HG03097 (cell line): ENCODE measurements around the gene WDFY2.

ENCODE experiments used
- ATAC-seq: cut with Tn5 transposase; IDR thresholded peaks from one replicate; pipeline ENCODE4 v1.9.1; 2021; ENCODE audit not compliant: unreplicated experiment, low FRiP score

Gene WDFY2

GRCh38 chr13:51763486-51763885 is 179.2 kb downstream of the WDFY2 start:
- no peak for ATAC-seq

- peak; percentile 58 for ATAC-seq
Observed at GRCh38 chr13:51764184-51765141, 180.2 kb downstream of the WDFY2 start.

DNA sequence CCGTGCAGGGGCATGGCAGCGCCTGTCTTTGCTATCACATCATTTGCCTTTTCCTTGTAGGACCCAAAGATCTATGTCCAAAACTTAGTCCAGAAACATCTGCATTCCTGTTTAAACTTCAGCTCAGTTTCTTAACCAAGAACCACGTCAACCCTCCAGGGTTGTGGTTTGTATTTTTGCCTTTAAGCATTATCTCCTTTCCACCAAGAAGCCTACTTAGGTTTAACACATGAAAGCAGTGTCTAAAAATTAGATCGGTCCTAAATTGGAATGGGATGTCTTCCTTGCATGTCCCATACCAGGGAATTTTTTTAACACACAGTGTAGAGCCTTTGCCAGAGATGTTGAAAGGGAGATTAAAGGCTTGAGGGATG is 180.9 kb downstream of the WDFY2 start:
- ATAC-seq = no peak

- no peak for ATAC-seq
Observed at GRCh38 chr13:51767100-51767499, 182.8 kb downstream of the WDFY2 start.

DNA sequence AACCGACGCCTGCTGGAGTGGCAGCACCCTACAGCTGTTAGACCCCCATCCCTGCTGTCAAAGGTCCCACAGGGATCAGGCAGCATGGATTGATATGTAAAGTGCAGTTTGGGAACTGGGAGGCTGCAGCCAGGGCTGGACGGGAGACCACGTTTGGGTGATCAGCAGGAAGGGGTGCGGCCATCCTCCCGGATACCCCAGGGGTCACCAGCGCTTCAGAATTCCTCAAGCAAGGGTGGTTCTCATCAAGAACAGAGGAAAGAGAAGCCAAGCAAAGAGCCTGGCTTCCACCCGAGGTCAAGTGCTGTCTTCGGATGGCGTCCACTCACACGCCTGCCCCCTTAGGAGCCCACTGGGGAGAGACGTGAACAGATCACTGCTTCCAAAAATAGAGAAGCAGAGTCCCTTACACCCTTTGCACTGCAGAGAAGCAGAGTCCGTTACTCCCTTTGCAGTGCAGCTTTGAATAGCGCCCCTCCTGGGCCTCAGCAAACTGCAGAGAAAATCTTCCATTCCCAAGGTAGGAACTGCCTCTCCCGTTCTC is 184.2 kb downstream of the WDFY2 start:
- no peak for ATAC-seq

DNA sequence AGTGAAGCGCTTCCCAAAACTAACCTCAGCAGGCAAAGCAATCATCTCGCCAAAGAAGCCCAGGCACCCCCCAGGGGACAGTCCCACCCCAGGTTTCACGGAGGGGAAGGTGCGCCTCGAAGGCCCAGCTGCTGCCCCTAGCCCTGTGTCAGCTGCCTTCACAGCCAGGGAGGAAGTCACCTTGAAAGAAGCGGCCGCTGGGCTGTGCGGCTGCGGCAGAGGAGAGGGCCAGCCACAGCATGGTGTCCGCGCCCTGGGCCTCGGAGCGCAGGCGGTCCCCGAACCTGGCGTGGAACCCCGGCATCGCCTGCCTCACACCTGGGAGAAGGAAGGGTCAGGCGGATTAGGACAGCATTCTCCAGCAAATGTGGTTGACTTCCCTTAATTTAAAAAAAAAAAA is 184.7 kb downstream of the WDFY2 start:
- ATAC-seq = no peak

DNA sequence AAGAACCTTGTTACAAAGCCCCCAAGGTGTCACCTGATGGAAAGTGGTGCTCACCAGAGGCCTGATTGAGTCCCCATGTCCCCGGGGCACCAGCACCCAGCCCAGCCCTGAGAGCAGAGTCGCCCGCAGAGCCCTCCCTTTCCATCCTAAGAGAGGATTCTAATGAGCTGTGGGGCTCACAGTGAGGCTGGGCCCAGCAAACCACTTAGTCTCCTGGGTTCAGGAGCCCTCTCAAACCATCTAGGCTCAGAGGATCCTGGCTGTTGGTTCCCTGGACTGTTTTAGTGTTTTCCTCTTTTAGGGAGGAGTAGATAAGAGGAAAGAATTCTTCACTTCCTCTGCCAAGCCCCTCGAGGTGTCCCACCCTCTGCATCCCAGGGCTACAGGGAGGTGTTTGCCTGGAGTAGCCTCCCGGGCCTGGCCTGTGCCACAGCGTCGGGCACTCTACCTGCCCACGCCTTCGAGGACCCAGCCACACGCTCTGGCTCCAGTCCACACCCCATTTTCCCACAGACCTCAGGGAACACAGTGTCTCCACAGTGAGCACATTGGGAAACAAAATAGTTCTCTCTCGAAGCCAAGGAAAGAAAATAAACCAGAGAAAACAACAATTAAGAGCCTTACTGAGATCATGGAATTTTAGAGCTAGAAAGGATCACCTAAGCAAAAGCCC is 185.3 kb downstream of the WDFY2 start:
- ATAC-seq = no peak

DNA sequence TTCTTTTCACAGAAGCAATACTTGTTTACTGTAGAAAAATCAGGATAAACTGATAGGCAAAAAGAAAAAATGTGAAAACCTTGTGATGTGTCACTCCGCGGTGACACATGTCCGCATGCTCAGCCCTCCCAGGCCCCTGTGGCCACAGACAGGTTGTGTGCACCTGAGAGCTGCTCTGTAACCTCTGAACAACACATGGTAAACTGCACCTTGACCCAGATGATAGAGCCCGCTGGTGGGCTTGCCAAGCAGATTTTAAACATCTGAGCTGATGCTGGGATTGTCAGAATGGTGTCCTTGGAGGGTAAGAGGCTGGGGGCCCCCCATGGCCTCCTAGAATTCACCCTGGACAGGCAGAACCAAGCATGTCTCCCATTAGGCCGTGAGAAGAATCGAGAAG is 185.9 kb downstream of the WDFY2 start:
- no peak for ATAC-seq

DNA sequence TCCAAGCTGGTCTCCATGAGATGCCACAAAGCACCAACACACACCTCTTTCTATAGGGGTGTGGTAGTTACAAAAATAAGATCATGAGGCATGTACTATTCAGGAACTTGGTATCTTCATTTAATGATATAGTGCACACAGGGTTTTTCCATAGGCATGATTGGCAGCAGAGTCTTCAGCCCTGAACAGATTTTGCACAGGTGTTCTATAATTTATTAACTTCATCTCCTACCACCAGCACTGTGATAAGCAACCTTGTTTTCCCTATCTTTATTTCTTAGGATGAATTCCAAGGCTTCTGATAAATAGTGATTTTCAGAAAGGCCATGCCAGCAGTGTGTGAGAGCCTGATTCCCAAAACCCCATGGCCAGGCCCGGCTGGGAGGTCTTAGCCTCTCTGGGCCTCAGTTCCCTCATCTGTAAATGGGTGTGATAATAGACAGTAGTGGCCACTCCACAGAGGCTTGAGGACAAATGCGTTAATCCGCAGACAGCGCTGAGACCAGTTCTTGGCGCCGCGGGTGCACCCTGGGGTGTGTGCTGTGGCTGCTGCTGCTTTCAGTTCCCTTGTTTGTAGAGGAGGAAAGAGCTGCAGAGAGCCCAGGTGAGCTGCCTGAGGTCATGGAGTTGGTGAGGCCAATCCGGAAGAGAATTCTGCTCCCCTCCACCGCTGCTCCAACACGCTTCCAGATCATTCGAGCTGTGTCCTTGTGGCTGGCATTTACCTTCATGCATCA is 186.6 kb downstream of the WDFY2 start:
- no peak for ATAC-seq

- no peak for ATAC-seq
Observed at GRCh38 chr13:51771418-51772104, 187.3 kb downstream of the WDFY2 start.

DNA sequence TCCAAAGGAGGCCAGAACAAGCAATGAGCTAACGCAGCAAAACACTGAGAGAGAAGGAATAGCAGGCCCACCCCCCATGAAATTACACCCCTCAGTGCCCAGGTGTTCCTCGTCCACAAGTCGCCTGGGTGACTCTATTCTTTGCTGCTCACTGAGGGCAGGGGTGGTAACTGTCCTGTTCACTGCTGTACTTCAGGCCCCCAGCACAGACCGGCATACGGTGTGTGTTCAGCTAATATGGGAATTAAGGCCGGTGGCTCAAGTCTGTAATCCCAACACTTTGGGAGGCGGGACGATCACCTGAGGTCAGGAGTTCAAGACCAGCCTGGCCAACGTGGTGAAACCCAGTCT is 187.8 kb downstream of the WDFY2 start:
- ATAC-seq = no peak

GRCh38 chr13:51772781-51773180 is 188.5 kb downstream of the WDFY2 start:
- no peak for ATAC-seq

DNA sequence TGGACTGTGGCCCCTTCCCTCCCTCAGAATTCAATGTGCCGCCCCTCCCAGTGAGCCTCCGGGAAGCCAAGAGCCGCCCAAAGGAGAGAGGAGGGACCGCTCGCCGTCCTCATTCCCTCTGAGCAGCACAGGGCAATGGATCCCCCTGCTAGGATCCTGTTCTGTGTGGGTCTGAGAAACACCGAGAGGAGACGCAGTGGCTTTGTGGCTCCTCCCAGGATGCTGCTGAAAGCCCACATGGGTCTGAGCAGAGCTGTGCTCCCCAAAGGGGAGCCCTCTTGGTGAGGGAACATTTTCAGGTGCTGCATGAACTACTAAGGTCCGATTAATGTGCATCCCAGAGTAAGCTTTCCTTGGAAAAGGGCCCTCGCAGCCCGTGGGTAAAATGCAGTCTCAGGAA is 189.3 kb downstream of the WDFY2 start:
- no peak for ATAC-seq

GRCh38 chr13:51776179-51776578 is 191.9 kb downstream of the WDFY2 start:
- no peak for ATAC-seq

DNA sequence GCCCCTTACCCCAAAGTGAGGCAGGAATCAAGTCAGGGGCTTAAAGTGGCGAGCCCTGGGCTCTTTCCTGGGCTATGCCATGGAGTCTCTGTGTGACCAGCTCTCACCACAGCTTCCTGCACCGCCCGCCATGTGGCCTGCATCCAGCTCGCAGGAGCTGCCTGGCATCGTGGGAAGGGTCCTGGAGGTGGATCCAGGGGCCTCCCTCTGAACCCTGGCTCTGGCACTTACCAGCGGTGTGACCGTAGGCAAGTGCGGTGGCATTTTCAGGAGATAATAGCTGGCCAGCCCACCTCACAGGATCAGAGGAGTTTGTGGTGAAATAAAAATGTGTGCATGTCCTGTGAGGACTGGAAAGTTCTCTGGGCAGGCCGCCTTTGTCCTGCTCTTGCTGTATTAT is 193.7 kb downstream of the WDFY2 start:
- ATAC-seq = no peak

DNA sequence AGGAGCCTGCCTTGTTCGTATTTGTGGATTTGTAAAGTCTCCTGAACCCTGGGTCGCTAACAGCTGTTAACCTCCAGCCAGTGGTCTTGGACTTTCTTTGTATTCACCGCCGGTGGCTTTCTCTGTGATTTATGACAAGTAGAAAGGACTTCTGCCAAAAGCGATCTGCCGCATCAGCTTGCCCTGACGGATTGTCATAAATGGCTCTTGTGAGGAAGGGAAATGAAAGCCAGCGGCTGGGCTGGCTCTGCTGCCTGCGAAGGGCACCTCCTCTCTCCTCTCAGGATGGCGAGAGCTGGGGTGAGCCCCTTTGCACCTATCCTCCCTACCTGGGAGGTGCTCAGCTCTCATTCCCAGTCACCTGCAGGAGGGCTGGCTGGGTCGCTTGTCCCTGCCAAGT is 194.1 kb downstream of the WDFY2 start:
- ATAC-seq = no peak

DNA sequence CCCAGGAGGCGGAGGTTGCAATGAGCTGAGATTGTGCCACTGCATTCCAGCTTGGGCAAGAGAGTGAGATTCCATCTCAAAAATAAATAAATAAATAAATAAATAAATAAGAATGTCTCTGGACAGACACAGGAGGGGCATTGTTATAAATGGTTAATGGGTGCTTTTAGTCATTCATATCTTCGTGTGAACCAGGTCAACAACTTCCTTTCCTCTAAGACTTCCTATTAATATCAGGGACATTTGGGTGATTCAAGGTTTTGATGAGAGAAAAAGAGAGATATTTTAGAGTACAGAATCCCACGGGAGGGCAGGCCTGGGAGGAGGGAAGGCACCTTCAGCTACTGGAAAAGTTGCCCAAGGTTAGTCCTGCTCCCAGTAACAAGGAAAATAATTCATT is 195.8 kb downstream of the WDFY2 start:
- no peak for ATAC-seq

- ATAC-seq = no peak
Observed at GRCh38 chr13:51781246-51782022, 197.2 kb downstream of the WDFY2 start.

DNA sequence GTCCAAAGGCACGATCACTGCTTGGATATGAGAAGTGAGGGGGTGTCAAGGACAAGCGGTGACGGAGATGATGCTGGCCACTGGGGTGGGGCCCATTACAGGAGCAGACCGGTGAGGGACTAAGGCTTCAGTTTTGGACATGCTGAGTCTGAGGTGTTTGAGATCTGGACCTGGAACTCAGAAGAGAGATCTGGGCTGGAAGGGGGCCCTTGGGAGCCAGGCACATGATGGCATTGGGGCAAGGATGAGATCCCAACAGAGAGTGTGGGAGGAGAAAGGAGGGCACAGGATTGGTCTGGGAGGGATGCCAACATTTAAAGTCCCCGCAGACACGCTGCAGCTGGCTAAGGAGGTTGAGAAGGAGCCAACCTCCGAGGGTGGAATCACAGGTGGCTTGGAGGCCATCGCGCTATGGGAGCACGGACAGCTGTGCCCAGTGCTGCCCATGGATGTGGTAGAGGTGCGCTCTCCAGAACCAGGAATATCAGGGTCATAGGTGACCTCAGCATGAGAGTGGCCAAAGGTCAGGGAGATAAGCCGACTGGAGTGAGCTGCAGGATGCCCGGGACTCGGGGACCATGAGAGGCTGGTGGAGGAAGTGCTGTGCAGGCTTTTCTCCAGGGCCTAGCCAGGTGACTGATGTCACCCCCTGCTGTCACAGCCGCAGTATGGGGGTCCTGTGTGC is 197.9 kb downstream of the WDFY2 start:
- no peak for ATAC-seq
